Thyroid gland (tissue), 4 donors: Measurements from ENCODE around the gene HEBP1.

Source experiments
- CTCF ChIP-seq, 6 experiments: fragments of 200-600 bp in 3 of 6; fragments of 450-650 bp in 3 of 6; sonication (generic) in 3 of 6; IDR thresholded peaks; one replicate each; pipeline ENCODE4 v1.5.1; 2016 to 2019; ENCODE audit warnings: antibody characterized with exemption in 6 of 6, mild to moderate bottlenecking in 2 of 6, inconsistent platforms in 1 of 6, moderate library complexity in 1 of 6
- POLR2A ChIP-seq, 2 donors: fragments of 450-650 bp; IDR thresholded peaks; one replicate each; pipeline ENCODE4 v1.6.1; 2017; ENCODE audit warnings: antibody characterized with exemption in 2 of 2, mild to moderate bottlenecking in 2 of 2, moderate library complexity in 1 of 2

- TF ChIP-seq CTCF (IDR thresholded peaks at IDR 0.05) (no peak), POLR2A (IDR thresholded peaks at IDR 0.05) (no peak)
Observed at GRCh38 chr12:12979126-12979525, 20.9 kb downstream of the HEBP1 start.
